K562 (cell line): Measurements from ENCODE around the gene ADCY5. TPM values are rescaled to one million over a fixed set of nuclear protein-coding genes. Genes with fewer than 3 reads are reported as not detected.

Source experiments
- ATAC-seq: fragments of 200-7000 bp; cut with Tn5 transposase; 3 replicates; pipeline ENCODE4 v1.9.1; 2020; ENCODE audit warnings: moderate library complexity
- BruUV-seq: library from RNA; stranded (reverse); fragments of 400-500 nt; replicated peaks from 2 replicates; lab custom pipeline; 2021; lab: Mats Ljungman, UMichigan
- CTCF ChIA-PET: fragments of 300-600 bp; formaldehyde crosslinking; extraction: SDS; loops from one replicate; lab custom pipeline; 2021; ENCODE audit warnings: low intra/inter-chr PET ratio; lab: Yijun Ruan, JAX
- POLR2A ChIA-PET: fragments of 300-600, 350-650 bp; sonication (Branson Sonifier 250); formaldehyde crosslinking; extraction: SDS; loops from one replicate; lab custom pipeline; 2021; ENCODE audit warnings: antibody characterized with exemption, inconsistent platforms; lab: Yijun Ruan, JAX
- DNase-seq, 4 experiments: peaks; one replicate each; pipeline versions ENCODE4 v3.0.0 to v3.0.0-alpha.2; 2011 to 2018; ENCODE audit warnings: low spot score in 3 of 4, mixed read lengths in 3 of 4; ENCODE audit errors: extremely low read depth in 1 of 4
- FAIRE-seq: peaks from 2 replicates; lab custom pipeline; 2011; peaks lifted over from hg19 to GRCh38; lab: Jason Lieb, UNC
- H2AFZ ChIP-seq: 2 replicates; pipeline ENCODE4 v1.6.0; 2011; ENCODE audit warnings: low read depth, low read length, control low read depth, inconsistent platforms
- H3K27ac ChIP-seq: fragments of 200-600 bp; 3 replicates; pipeline ENCODE4 v1.8.0; 2011; ENCODE audit warnings: low read depth, mild to moderate bottlenecking, control low read depth, inconsistent platforms, low read length, moderate library complexity, mixed read lengths; ENCODE audit errors: extremely low read depth
- H3K27me3 ChIP-seq, 2 experiments: fragments of 300-600 bp in 1 of 2; 2 replicates in 1 of 2; 3 replicates in 1 of 2; pipeline versions ENCODE4 v1.6.0 to v1.8.0; 2011; ENCODE audit warnings: inconsistent platforms in 2 of 2, low read length in 2 of 2, mild to moderate bottlenecking in 1 of 2, mixed read lengths in 1 of 2, moderate library complexity in 1 of 2; ENCODE audit not compliant: control insufficient read depth in 2 of 2, insufficient read depth in 2 of 2
- H3K36me3 ChIP-seq: fragments of 300-600 bp; 3 replicates; pipeline ENCODE4 v1.8.0; 2011; ENCODE audit warnings: mild to moderate bottlenecking, low read length, inconsistent platforms; ENCODE audit not compliant: control insufficient read depth, insufficient read depth
- H3K4me1 ChIP-seq, 2 experiments: fragments of 200-600 bp in 1 of 2; replicated peaks in 1 of 2; 2 replicates in 1 of 2; 3 replicates in 1 of 2; pipeline versions ENCODE4 v1.5.1 to v1.8.0; 2011; ENCODE audit warnings: inconsistent platforms in 2 of 2, low read length in 2 of 2, mild to moderate bottlenecking in 1 of 2, mixed read lengths in 1 of 2, moderate library complexity in 1 of 2; ENCODE audit not compliant: control insufficient read depth in 2 of 2, insufficient read depth in 2 of 2
- H3K4me2 ChIP-seq: 2 replicates; pipeline ENCODE4 v1.6.1; 2011; ENCODE audit warnings: low read length, control low read depth, inconsistent platforms, mixed read lengths; ENCODE audit not compliant: insufficient read depth
- H3K4me3 ChIP-seq: fragments of 200-600 bp; sonication (generic), shearing (Covaris generic); 2 replicates; pipeline ENCODE4 v1.5.1; 2016; ENCODE audit warnings: control low read depth, inconsistent platforms
- H3K79me2 ChIP-seq: fragments of 200-600 bp; 3 replicates; pipeline ENCODE4 v1.8.0; 2011; ENCODE audit warnings: low read length, inconsistent platforms; ENCODE audit not compliant: control insufficient read depth, insufficient read depth
- H3K9ac ChIP-seq, 2 experiments: 2 replicates each; pipeline versions ENCODE4 v1.6.0 to v1.6.1; 2011; ENCODE audit warnings: low read depth in 2 of 2, low read length in 2 of 2, control low read depth in 1 of 2, inconsistent platforms in 1 of 2, mild to moderate bottlenecking in 1 of 2, mixed read lengths in 1 of 2; ENCODE audit not compliant: insufficient read depth in 1 of 2
- H3K9me1 ChIP-seq: one replicate; pipeline ENCODE4 v1.6.0; 2011; ENCODE audit warnings: inconsistent platforms, mild to moderate bottlenecking, low read length, moderate library complexity; ENCODE audit not compliant: control insufficient read depth, insufficient read depth
- H3K9me3 ChIP-seq: replicated peaks from 2 replicates; pipeline ENCODE4 v1.5.1; 2011; ENCODE audit warnings: low read depth, low read length, inconsistent platforms; ENCODE audit not compliant: control insufficient read depth, insufficient read depth
- H4K20me1 ChIP-seq: replicated peaks from 2 replicates; pipeline ENCODE4 v1.6.1; 2011; ENCODE audit warnings: low read length, inconsistent platforms, mixed read lengths; ENCODE audit not compliant: control insufficient read depth, insufficient read depth
- KAT8 ChIP-seq: fragments of 450-650 bp; IDR thresholded peaks from 2 replicates; pipeline ENCODE4 v1.6.1; 2016; ENCODE audit warnings: low read depth, mild to moderate bottlenecking
- MITF ChIP-seq: IDR thresholded peaks from 2 replicates; pipeline ENCODE4 v1.6.1; 2014; ENCODE audit warnings: antibody characterized with exemption
- NFE2 ChIP-seq: IDR thresholded peaks from 2 replicates; pipeline ENCODE4 v1.6.1; 2014; ENCODE audit warnings: antibody characterized with exemption, low read depth
- NRF1 ChIP-seq, 2 experiments: fragments of 450-650 bp; IDR thresholded peaks in 1 of 2; conservative IDR thresholded peaks in 1 of 2; 2 replicates each; pipeline ENCODE4 v1.6.1; 2014; ENCODE audit warnings: mild to moderate bottlenecking in 2 of 2
- SNIP1 ChIP-seq: fragments of 450-650 bp; IDR thresholded peaks from 2 replicates; pipeline ENCODE4 v1.7.1; 2017; ENCODE audit warnings: low read depth, mild to moderate bottlenecking
- TEAD4 ChIP-seq, 2 experiments: sonication (generic) in 1 of 2; formaldehyde crosslinking in 1 of 2; IDR thresholded peaks; 2 replicates each; pipeline versions ENCODE4 v1.6.1 to v1.8.0; 2012 to 2022; ENCODE audit warnings: borderline replicate concordance in 1 of 2, inconsistent platforms in 1 of 2, low read length in 1 of 2, mild to moderate bottlenecking in 1 of 2, missing genetic modification reagents in 1 of 2
- ZNF695 ChIP-seq: fragments of 450-650 bp; formaldehyde crosslinking; IDR thresholded peaks from 2 replicates; pipeline ENCODE4 v1.4.0; 2020; ENCODE audit warnings: mild to moderate bottlenecking, moderate library complexity
- ZSCAN29 ChIP-seq: fragments of 450-650 bp; IDR thresholded peaks from 2 replicates; pipeline ENCODE4 v1.6.1; 2017
- WGBS: fragments of 100-300 bp; shearing (Covaris generic); methylation state at CpG from one replicate; pipeline ENCODE4 v1.1.6; 2016; ENCODE audit warnings: low coverage, mixed read lengths; ENCODE audit not compliant: insufficient coverage; ENCODE audit errors: missing lambda C conversion rate; 5-methylcytosine and 5-hydroxymethylcytosine counted together
- in situ Hi-C: fragments of 300-500 bp; cut with MboI; formaldehyde crosslinking; loops from 4 replicates; pipeline ENCODE4 v1.15.0; 2018; ENCODE audit warnings: inconsistent platforms, mixed read lengths
- intact Hi-C: fragments of 100-400 bp; cut with micrococcal nuclease; formaldehyde crosslinking; loops from 2 replicates; pipeline ENCODE4 v1.14.2; 2022
- polyA plus RNA-seq, 8 experiments: library from polyadenylated mRNA; depleted of rRNA in 4 of 8; stranded (reverse) in 5 of 8; unstranded in 3 of 8; fragments of >200 nt; fragmentation: Nextera tagmentation in 2 of 8; fragmentation: Illumina TruSeq in 1 of 8; extraction: Ambion mirVana in 2 of 8; extraction: Trizol in 1 of 8; gene quantifications; 2 replicates each; pipeline versions ENCODE4 v1.2.1 to v1.2.3, GENCODE V29; 2011 to 2014; ENCODE audit warnings: inconsistent platforms in 1 of 8, missing spikeins in 1 of 8
- total RNA-seq, 7 experiments: library from RNA; depleted of rRNA in 6 of 7; stranded (reverse); fragments of >200 nt in 6 of 7; fragmentation: Illumina TruSeq in 2 of 7; extraction: Trizol in 2 of 7; gene quantifications; 2 replicates each; pipeline versions ENCODE4 v1.2.1 to v1.2.3, GENCODE V29; 2011 to 2021; ENCODE audit warnings: low replicate concordance in 1 of 7
- TF ChIP-seq, protein P1 (sequence below): fragments of 200-400 bp; formaldehyde crosslinking; IDR thresholded peaks from 2 replicates; pipeline ENCODE4 v1.6.1; 2017; ENCODE audit warnings: mild to moderate bottlenecking, low read depth, low read length, moderate library complexity
- TF ChIP-seq, protein P2 (sequence below): fragments of 450-650 bp; formaldehyde crosslinking; IDR thresholded peaks from 2 replicates; pipeline ENCODE4 v1.4.0; 2022; ENCODE audit warnings: mild to moderate bottlenecking, moderate library complexity

The ADCY5 gene
- total and polyA plus RNA-seq, 9 of the 15 experiments (the other 6 are each of a cell fraction or from before 2014, with no cell fraction given): under 0.01 TPM; not detected in 8

DNA sequence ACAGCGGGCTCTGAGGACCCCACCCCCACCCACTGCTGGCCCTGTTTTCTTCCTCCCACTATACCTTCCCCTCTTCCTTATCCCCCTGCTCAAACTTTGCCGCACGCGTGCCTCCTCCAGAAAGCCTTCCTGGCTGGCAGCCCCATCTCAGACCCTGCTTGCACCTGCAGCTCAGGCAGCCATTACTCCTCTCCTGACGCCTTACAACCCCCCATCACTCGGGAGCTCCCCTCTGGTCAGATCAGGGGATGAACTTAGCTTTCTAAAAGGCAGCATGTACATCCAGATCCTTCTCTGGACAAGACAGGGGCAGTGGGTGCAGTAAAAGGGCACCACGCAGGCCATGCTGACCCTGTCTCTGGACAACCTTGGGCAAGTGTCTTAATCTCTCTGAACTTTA lies 152.6 kb downstream of the ADCY5 start (continued):
- TF ChIP-seq NFE2 (no peak), ZNF695 (no peak), KAT8 (no peak), SNIP1 (no peak)
- TF ChIP-seq, protein P1, sequence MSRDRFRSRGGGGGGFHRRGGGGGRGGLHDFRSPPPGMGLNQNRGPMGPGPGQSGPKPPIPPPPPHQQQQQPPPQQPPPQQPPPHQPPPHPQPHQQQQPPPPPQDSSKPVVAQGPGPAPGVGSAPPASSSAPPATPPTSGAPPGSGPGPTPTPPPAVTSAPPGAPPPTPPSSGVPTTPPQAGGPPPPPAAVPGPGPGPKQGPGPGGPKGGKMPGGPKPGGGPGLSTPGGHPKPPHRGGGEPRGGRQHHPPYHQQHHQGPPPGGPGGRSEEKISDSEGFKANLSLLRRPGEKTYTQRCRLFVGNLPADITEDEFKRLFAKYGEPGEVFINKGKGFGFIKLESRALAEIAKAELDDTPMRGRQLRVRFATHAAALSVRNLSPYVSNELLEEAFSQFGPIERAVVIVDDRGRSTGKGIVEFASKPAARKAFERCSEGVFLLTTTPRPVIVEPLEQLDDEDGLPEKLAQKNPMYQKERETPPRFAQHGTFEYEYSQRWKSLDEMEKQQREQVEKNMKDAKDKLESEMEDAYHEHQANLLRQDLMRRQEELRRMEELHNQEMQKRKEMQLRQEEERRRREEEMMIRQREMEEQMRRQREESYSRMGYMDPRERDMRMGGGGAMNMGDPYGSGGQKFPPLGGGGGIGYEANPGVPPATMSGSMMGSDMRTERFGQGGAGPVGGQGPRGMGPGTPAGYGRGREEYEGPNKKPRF: no peak

DNA sequence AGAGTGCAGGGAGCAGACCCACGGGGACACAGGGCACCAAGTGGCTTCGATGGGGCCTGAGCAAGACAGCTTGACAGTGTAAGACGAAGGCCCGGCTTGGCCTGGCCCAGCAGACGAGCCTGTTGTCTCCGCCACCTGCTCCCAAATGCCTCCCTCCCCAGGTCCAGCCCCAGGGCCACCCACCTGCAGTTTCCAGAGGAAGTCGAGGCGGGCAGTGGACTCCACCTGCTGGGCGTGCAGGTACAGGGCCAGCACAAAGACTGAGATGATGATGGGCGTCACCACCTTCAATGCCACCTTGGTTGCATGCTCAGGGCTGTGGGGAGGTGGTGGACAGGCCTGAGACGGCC lies 153.0 kb downstream of the ADCY5 start:
- ChIA-PET CTCF (no interaction called here), POLR2A (no interaction called here)
- WGBS: 3% methylated on average over 8 of the region's 11 CpGs
- in situ Hi-C loops (no loop called here), intact Hi-C loops (no loop called here)
- H3K27me3 ChIP-seq: peaks cover 2 to 64% of the 10 kb centered on the region in 2 experiments; a peak in 2 of 5 replicates
- no peaks in the 10 kb centered on the region for H3K9me1 ChIP-seq
- H3K9me3 ChIP-seq: no peaks in the 10 kb centered on the region
- no peak for ATAC-seq
- no peaks in the 10 kb centered on the region for H3K36me3 ChIP-seq
- no TSS peak for BruUV-seq
- no peak overlapping the region for H3K4me2 ChIP-seq
- H2AFZ ChIP-seq: no peak overlapping the region
- H4K20me1 ChIP-seq: no peaks in the 10 kb centered on the region
- H3K9ac ChIP-seq: no peak overlapping the region
- H3K4me1 ChIP-seq: no peaks in the 10 kb centered on the region; a peak in 1 of 5 replicates
- FAIRE-seq: no peak
- no peak for DNase-seq
- no peak overlapping the region for H3K4me3 ChIP-seq
- H3K27ac ChIP-seq: no peak overlapping the region
- TF ChIP-seq MITF (no peak), NRF1 (conservative IDR thresholded peaks at IDR 0.05 in 1 of 2, IDR thresholded peaks at IDR 0.05 in 1 of 2) (no peak), ZSCAN29 (no peak), TEAD4 (IDR thresholded peaks at IDR 0.05; ENCODE audit: low read length) (no peak), TEAD4 (CRISPR knock-in tag; IDR thresholded peaks at IDR 0.05; ENCODE audit: borderline replicate concordance) (no peak)
- TF ChIP-seq, protein P2, sequence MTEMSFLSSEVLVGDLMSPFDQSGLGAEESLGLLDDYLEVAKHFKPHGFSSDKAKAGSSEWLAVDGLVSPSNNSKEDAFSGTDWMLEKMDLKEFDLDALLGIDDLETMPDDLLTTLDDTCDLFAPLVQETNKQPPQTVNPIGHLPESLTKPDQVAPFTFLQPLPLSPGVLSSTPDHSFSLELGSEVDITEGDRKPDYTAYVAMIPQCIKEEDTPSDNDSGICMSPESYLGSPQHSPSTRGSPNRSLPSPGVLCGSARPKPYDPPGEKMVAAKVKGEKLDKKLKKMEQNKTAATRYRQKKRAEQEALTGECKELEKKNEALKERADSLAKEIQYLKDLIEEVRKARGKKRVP (CRISPR knock-in tag): no peak
- H3K79me2 ChIP-seq: no peaks in the 10 kb centered on the region
